Measurements from ENCODE around the gene ABHD6.

DNA sequence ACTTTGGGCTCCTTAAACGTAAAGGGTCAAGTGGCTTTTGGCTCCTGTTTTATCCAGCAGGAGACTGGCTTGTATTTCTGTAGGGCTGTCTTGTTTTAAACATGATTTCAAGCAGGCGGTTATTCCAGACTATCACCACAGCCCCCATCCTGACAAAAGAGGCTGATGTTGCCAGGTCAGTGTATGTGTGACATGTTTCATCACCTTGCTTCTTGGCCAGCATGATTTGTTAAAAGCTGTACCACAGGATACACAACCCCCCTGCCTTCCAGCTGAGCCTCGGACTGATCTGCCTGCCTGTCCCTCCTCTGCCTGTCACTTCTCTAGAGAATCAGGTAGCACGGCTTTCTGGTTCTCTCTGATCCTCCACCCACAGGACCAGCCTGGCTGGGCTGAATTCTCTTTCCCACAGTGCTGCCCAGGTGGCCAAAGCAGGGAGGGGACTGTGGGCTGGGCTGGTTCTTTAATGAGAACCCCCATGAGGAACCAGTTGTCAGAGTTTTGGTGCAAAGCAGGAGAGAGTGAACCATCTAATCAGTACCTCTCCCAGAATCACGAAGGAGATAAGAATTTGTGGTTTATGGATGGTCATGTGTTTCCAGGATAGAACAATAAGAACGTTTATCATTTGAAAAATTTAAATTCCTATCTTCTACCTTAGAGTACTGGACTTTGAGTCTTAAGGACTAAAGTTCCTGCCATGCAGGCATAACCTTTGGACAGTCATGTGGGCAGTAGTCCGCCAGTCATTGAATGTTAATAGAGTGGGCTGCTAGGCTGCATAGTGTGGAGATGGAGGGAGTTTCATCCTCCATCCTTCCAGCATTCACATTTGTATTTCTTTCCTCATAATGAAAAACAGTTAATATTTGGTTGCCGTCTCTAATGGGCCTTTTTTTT, 8.8 kb downstream of the ABHD6 start:
- TF ChIP-seq, protein P1, sequence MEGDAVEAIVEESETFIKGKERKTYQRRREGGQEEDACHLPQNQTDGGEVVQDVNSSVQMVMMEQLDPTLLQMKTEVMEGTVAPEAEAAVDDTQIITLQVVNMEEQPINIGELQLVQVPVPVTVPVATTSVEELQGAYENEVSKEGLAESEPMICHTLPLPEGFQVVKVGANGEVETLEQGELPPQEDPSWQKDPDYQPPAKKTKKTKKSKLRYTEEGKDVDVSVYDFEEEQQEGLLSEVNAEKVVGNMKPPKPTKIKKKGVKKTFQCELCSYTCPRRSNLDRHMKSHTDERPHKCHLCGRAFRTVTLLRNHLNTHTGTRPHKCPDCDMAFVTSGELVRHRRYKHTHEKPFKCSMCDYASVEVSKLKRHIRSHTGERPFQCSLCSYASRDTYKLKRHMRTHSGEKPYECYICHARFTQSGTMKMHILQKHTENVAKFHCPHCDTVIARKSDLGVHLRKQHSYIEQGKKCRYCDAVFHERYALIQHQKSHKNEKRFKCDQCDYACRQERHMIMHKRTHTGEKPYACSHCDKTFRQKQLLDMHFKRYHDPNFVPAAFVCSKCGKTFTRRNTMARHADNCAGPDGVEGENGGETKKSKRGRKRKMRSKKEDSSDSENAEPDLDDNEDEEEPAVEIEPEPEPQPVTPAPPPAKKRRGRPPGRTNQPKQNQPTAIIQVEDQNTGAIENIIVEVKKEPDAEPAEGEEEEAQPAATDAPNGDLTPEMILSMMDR (IDR thresholded peaks at IDR 0.05 in 4 of 5, conservative IDR thresholded peaks at IDR 0.05 in 1 of 5): no peak
- no peak for TF ChIP-seq POLR2A (IDR thresholded peaks at IDR 0.05)

Data from gastrocnemius medialis (tissue), 4 donors.